Astrocyte of the spinal cord (primary cell): ENCODE results near the gene FAM151B.

ENCODE experiments used
- DNase-seq: peaks from one replicate; pipeline ENCODE4 v3.0.0; 2011; ENCODE audit warnings: low read depth, low spot score
- H3K4me3 ChIP-seq: 2 replicates; pipeline ENCODE4 v1.5.1; 2011; ENCODE audit warnings: low read depth, mild to moderate bottlenecking, low read length, moderate library complexity
- in situ Hi-C: cut with HindIII; loops from 2 replicates; pipeline ENCODE4 v1.10.0; 2017; ENCODE audit warnings: low sequenced_read_pairs
- TF ChIP-seq, protein P1 (sequence below): IDR thresholded peaks from 2 replicates; pipeline ENCODE4 v1.5.1; 2012; ENCODE audit warnings: low read depth, mild to moderate bottlenecking, low read length, inconsistent platforms

FAM151B gene

DNA sequence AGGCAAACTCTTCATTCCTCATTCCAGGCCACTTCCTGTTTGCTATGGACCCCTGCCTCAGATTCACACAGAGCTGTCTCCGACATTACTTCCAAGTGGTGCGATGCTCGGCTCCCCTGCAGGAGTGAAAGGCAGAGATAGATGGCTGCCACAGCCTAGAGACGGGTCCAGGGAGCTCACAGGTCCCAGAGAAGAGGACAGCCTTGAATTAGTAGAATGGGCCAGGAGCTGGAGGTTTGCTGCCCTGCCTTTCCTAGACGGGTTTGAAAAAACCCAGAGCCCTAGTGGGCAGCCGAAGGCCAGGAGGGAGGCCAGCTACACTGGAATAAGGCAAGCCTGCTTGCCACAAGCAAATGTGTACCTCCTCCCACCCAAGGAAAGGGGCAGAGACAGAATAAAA lies 80.4 kb downstream of the FAM151B start:
- in situ Hi-C loops = no loop called here
- H3K4me3 ChIP-seq = no peak overlapping the region
- TF ChIP-seq, protein P1, sequence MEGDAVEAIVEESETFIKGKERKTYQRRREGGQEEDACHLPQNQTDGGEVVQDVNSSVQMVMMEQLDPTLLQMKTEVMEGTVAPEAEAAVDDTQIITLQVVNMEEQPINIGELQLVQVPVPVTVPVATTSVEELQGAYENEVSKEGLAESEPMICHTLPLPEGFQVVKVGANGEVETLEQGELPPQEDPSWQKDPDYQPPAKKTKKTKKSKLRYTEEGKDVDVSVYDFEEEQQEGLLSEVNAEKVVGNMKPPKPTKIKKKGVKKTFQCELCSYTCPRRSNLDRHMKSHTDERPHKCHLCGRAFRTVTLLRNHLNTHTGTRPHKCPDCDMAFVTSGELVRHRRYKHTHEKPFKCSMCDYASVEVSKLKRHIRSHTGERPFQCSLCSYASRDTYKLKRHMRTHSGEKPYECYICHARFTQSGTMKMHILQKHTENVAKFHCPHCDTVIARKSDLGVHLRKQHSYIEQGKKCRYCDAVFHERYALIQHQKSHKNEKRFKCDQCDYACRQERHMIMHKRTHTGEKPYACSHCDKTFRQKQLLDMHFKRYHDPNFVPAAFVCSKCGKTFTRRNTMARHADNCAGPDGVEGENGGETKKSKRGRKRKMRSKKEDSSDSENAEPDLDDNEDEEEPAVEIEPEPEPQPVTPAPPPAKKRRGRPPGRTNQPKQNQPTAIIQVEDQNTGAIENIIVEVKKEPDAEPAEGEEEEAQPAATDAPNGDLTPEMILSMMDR = no peak
- DNase-seq = no peak

GRCh38 chr5:80569086-80569960 lies 81.4 kb downstream of the FAM151B start:
- TF ChIP-seq, protein P1 = no peak
- DNase-seq = no peak
- H3K4me3 ChIP-seq = no peak overlapping the region
- in situ Hi-C loops = no loop called here

- TF ChIP-seq, protein P1 = no peak
- H3K4me3 ChIP-seq = peak within 1 kb of the TSS; percentile 29
- in situ Hi-C loops = no loop called here
- DNase-seq = no peak
These were observed 82.3 kb downstream of the FAM151B start, which contains the start of gene ANKRD34B for GRCh38 chr5:80569961-80570786. ANKRD34B (minus strand) TSS chr5:80570280; CDS start chr5:80560019, 10,261 bp downstream.

DNA sequence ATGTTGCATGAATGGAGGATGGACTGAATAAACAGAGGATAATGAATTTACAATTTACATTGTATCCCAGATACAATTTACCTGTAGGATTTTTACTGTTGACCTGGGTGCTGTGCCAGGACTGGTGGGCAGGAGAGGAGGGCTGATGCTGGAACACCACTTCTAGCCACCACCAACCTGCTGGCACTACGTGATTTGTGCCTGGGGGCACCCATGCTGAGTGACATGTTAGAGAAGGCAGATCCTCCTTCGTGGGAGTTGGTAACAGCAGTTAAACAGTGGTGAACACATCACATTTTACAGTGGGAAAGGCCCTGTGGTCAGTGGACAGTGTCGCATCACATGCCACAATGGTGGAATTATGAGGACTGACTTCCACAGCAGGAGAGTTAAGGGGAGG lies 85.2 kb downstream of the FAM151B start:
- TF ChIP-seq, protein P1 = no peak
- no peak overlapping the region for H3K4me3 ChIP-seq
- DNase-seq = no peak
- in situ Hi-C loops = no loop called here

DNA sequence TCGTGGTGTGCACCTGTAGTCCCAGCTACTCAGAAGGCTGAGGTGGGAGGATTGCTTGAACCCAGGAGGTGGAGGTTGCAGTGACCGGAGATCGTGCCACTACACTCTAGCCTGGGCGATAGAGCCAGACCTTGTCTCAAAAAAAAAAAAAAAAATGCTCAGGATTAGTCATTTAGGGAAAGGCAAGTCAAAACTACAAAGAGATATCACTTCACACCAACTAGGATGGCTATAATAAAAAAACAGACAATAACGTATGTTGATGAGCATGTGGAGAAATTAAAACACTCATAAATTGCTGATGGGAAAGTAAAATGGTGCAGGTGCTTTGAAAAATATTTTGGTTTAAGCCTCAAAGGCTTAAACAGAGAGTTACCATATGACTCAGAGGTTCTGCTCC lies 88.5 kb downstream of the FAM151B start:
- no peak for DNase-seq
- no peak overlapping the region for H3K4me3 ChIP-seq
- in situ Hi-C loops = no loop called here
- TF ChIP-seq, protein P1 = no peak

DNA sequence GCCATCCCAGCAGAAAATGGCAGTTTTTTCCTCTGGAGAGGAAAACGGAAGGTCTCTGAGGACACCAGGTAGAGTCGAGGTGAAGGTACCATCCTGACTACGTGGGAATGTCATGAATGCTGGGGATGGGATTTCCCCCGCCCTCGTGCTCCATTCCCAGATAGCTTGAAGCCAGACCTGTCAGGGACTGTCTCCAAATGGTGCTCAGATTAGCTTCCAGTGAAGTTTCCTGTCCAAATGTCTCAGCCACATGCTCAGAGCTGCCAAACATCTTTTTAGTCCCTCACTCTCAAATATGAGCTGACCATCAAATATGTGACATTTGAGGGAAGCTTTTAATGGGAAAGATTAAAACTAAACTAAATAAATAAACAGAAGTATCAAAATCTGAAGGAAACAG lies 89.8 kb downstream of the FAM151B start:
- DNase-seq = no peak
- TF ChIP-seq, protein P1 = no peak
- in situ Hi-C loops = no loop called here
- H3K4me3 ChIP-seq = no peak overlapping the region
